ENCODE data around the gene RMI2. TPM values are rescaled to one million over a fixed set of nuclear protein-coding genes. Genes with fewer than 3 reads are reported as not detected.

The RMI2 gene
- total RNA-seq, 1 donor from 2014 or later, result 41.3 TPM

GRCh38 chr16:11302977-11303376 is 42.3 kb upstream of the RMI2 start:
- Mint-ChIP-seq H3K27me3 (no peaks in the 10 kb centered on the region), H3K36me3 (no peaks in the 10 kb centered on the region), H3K4me3 (peak overlapping the region; percentile 57), H3K4me1 (ENCODE audit: unreplicated experiment) (peaks cover 18% of the 10 kb centered on the region), H3K9me3 (no peaks in the 10 kb centered on the region), H3K27ac (peak overlapping the region; percentile 54)
- TF ChIP-seq CTCF (conservative IDR thresholded peaks at IDR 0.05), result no peak
- DNase-seq (ENCODE audit: extremely low spot score, unreplicated experiment), result no peak

- H3K4me1 Mint-ChIP-seq (ENCODE audit: unreplicated experiment), result peaks cover 18% of the 10 kb centered on the region
- peak overlapping the region; percentile 57 for H3K4me3 Mint-ChIP-seq
- no peaks in the 10 kb centered on the region for H3K9me3 Mint-ChIP-seq
- no peaks in the 10 kb centered on the region for H3K36me3 Mint-ChIP-seq
- no peak for DNase-seq (ENCODE audit: extremely low spot score, unreplicated experiment)
- no peaks in the 10 kb centered on the region for H3K27me3 Mint-ChIP-seq
- H3K27ac Mint-ChIP-seq, result peak overlapping the region; percentile 54
- no peak for TF ChIP-seq CTCF (conservative IDR thresholded peaks at IDR 0.05)
These were observed 41.7 kb upstream of the RMI2 start for GRCh38 chr16:11303405-11304138.

GRCh38 chr16:11306381-11306780 is 38.9 kb upstream of the RMI2 start:
- no peak for TF ChIP-seq CTCF (conservative IDR thresholded peaks at IDR 0.05)
- no peaks in the 10 kb centered on the region for H3K27me3 Mint-ChIP-seq
- DNase-seq (ENCODE audit: extremely low spot score, unreplicated experiment), result no peak
- H3K4me1 Mint-ChIP-seq (ENCODE audit: unreplicated experiment), result peaks cover 18% of the 10 kb centered on the region
- no peak overlapping the region for H3K27ac Mint-ChIP-seq
- H3K4me3 Mint-ChIP-seq, result no peak overlapping the region
- H3K9me3 Mint-ChIP-seq, result no peaks in the 10 kb centered on the region
- H3K36me3 Mint-ChIP-seq, result no peaks in the 10 kb centered on the region

GRCh38 chr16:11306997-11307638 is 38.1 kb upstream of the RMI2 start:
- H3K4me1 Mint-ChIP-seq (ENCODE audit: unreplicated experiment), result peaks cover 18% of the 10 kb centered on the region
- no peak overlapping the region for H3K4me3 Mint-ChIP-seq
- no peaks in the 10 kb centered on the region for H3K9me3 Mint-ChIP-seq
- no peak for TF ChIP-seq CTCF (conservative IDR thresholded peaks at IDR 0.05)
- peak overlapping the region; percentile 41 for H3K27ac Mint-ChIP-seq
- no peaks in the 10 kb centered on the region for H3K27me3 Mint-ChIP-seq
- H3K36me3 Mint-ChIP-seq, result no peaks in the 10 kb centered on the region
- DNase-seq (ENCODE audit: extremely low spot score, unreplicated experiment), result no peak

GRCh38 chr16:11307639-11308492 is 37.4 kb upstream of the RMI2 start:
- Mint-ChIP-seq H3K27me3 (no peaks in the 10 kb centered on the region), H3K4me3 (no peak overlapping the region), H3K36me3 (no peaks in the 10 kb centered on the region), H3K4me1 (ENCODE audit: unreplicated experiment) (peaks cover 19% of the 10 kb centered on the region), H3K27ac (no peak overlapping the region), H3K9me3 (no peaks in the 10 kb centered on the region)
- TF ChIP-seq CTCF (conservative IDR thresholded peaks at IDR 0.05), result no peak
- DNase-seq (ENCODE audit: extremely low spot score, unreplicated experiment), result no peak

Data from type B pancreatic cell (in vitro differentiated cells).